GM21381 (cell line): Measurements from ENCODE around the gene OGFOD3.
A peak's percentile ranks its signal among the peaks of the same experiment; 100 is the strongest.

ENCODE experiments used
- ATAC-seq: cut with Tn5 transposase; IDR thresholded peaks from one replicate; pipeline ENCODE4 v1.9.1; 2021; ENCODE audit warnings: mild to moderate bottlenecking, moderate library complexity; ENCODE audit not compliant: unreplicated experiment

The OGFOD3 gene

DNA sequence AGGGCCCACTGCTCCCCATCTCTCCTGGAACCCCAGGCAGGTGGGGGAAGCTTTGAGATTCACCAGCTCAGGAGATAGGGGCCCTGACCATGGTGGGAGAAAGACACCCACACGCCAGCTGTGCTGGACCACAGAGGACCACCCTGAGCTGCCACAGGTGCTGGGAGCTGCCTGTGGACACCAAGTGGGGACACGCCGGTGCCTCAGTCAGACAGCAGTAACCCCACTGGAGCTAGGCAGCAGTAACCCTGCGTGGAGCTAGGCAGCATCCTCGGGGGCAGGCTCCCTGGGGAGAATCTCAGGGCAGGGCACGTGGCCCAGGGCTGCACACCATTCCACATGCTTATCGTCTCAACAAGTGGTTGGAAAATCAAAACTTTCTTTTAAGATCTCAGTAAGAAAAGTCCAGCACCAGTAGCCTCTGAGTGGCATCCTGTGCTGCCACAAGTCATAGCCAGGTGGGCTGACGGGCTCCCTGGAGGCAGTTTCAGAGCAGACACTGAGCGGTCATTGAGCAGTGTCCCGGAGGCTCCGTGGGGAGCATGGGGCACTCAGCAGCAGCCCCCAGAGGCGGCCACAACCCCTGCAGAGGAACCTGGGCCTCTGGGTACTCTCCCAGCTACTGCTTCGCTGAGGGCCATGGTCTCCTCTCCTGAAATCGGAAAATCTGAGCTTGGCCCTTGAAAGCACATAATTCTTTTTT is 8.2 kb downstream of the OGFOD3 start:
- ATAC-seq: no peak

DNA sequence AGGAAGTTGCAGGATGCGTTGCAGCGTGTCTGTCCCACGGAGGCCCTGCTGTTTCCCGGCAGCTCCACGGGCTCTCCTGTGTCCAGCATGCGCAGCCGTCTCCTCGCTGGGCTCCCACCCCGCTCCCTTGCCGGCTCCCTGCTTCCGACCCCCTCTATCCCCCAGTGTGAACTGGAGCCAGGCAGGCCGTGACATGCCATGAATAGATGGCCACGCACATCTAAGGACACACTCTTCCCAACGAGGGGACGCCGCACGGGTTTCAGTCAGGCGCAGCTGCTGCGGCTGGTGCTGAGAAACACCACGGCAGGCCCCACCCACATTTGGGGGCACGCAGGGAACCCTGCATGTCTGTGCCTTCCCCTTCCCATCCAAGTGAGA is 9.5 kb downstream of the OGFOD3 start:
- ATAC-seq: no peak

DNA sequence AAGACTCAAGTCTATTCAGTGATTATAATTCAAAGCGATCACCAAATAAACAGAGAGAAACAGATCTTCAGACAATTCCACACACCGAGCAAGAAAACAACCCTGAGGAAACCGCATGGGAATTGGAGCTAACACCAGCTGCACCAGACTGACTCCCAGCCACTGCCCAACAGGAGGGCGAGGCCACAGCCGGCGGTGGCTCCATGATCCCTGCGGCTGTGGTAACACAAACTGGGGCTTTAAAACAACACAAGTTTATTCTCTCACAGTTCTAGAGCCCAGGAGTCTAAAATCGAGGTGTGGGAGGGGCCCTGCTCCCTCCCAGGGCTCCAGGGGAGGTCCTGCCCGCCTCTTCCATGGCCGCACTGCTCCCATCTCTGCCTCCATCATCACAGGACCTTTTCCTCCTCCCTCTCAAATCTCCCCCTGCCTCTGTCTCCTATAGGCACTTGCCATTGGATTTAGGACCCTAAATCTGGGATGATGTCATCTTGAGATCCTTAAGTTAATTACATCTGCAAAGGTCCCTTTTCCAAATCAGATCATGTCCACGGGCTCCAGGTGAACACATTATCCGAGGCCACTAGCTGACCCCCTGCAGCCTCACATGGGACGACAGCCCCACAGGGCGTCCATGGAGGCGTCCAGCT is 10.0 kb downstream of the OGFOD3 start:
- ATAC-seq: no peak

DNA sequence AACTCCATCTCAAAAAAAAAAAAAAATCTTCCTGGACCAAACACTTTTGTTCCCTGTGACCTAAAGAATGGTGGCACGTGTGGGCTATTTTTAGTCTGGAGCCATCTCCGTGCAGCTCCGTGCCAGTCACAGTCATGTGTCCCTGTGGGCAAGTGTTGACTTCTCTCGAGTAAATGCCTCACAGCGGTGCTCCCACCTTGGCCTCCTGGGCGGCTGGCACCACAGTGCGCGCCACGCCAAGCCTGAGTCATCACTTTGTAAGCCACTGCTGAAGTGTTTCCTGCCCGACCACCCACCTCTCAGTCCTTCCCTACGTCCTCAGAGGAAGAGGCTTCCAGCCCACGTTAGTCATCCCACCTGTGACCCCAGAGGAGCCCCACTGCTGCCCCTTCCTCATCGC is 11.1 kb downstream of the OGFOD3 start:
- no peak for ATAC-seq

DNA sequence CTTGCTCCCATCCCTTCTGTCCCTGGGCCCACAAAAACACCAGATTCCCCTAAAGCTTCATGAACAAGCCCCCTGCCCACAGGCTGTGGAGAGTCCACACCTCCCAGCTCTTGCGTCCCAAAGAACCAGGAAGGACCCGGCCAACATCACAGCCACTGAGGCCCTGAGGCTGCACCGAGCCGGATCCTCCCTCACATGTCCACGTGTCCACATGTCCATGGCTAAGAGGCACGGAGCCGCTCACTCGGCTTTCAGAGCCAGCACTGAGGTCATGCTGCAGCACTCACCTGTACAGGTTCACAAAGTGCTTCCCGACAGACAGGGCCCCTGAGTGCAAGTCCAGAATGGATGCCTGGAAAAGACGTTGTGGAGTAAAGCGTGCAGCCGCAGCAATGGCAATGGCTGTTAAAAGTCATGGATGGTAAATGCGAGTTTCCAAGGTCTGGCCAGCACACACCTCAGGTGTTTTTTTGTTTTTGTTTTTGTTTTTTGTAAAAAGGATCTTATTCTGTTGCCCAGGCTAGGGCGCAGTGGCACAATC is 12.2 kb downstream of the OGFOD3 start:
- ATAC-seq: no peak

DNA sequence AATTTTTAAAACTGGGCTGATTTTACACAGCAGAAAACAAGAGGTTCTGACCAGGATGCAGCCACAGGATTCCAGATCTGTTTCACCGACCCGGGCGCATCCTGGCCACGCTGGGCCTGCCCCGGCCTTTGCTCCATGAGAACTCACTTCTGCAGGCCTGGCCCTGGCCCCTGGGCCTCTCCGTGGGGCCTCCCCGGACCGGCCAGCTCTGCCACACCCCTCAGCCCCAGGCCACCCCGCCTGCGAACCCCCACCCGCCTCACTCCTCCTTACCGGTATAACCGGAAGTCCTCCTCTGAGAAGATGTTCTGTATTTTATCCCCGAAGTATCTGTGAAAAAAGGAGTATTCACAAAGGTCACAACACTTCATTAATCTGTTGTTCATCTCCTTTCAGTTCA is 13.3 kb downstream of the OGFOD3 start:
- ATAC-seq: no peak

DNA sequence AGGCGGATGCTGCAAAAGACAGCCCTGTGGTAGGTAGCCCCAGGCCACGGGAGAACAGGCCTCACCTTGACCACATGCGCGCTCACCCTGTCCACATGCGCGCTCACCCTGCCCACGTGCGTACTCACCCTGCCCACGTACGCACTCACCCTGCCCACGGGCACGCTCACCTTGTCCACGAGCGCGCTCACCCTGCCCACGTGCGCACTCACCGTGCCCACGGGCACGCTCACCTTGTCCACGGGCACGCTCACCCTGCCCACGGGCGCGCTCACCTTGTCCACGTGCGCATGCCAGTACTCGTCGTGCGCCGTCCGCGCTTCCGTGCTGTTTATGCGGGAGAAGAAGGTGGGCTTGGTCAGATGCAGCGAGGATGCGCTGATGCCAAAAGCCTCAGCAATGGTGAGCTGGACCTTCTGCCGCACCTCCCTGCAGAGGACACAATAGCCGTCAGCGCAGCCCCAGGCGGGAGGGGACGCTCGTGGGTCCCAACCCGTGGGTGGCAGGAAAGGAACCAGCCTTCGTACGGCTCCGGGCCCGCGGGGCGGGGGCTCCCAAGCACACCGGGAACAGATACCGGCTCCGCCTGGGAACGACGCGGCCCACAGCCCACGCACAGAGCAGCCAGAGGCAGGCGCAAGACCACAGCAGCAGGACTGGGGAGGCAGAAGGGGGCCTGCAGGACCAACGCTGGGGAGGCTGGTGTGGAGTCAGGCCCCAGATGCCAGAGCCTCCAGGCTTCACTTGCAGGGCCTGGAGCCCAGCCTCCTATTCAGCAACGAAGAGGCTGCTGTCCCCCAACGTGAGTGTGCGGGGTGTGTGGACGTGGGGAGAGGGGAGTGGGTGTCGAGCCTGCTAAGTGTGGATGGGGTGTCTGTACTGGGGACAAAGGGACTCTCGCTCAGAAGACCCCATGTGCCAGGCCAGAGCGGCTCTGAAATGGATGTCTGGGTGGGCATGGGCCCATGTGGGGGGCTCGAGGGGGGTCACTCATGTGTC is 14.4 kb downstream of the OGFOD3 start:
- ATAC-seq: no peak

DNA sequence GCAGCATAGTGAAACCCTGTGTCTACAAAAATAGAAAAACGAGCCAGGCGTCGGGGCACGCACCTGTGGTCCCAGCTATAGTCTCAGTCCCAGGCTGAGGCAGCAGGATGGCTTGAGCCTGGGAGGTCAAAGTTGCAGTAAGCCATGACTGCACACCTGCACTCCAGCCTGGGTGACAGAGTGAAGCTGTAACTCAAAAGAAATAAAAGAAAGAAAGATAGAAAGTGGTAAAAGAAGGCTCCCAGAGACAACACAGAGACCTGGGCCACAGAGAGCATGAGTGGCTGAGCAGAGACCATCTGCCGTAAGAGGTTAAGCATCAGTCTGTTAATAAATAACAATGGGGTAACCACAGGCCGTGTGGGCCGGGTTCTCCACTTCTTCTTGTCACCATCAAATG is 15.5 kb downstream of the OGFOD3 start:
- peak; percentile 73 for ATAC-seq

DNA sequence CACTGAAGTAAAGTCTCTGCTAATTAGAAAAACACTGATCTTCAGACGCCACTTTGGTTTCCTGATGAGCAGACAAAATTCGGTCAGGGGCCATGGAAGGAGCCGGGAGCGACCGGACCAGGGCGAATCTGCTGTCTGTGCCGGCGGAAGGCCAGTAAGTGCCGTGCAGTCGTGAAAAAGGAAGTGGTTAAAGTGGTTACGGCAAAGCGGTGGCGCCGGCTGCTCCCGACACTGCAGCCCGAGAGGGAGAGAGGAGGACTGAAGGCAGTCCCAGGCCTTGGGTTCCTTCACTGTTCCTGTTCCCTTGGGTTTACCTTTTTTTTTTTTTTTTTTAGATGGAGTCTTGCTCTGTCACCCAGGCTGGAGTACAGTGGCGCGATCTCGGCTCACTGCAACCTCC is 17.6 kb downstream of the OGFOD3 start:
- ATAC-seq: no peak

DNA sequence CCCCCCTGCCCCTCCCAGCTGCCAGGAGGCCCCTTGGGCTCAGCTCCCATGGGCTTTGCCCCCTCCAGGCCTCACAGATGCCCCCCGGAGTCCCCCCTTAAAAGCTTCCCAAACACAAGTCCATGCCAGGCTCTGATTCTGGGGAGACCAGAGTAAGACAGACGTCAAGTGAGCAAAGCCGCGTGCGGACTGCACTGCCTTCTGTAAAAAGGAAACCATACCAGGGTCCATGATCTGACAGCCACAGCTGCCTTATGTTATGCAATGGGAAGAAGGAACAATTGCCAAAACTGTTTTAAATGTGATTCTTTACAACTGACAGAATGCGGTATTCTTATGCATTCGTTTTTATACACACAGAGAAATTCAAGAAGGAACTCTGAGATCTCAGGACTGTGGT is 18.2 kb downstream of the OGFOD3 start:
- ATAC-seq: no peak

DNA sequence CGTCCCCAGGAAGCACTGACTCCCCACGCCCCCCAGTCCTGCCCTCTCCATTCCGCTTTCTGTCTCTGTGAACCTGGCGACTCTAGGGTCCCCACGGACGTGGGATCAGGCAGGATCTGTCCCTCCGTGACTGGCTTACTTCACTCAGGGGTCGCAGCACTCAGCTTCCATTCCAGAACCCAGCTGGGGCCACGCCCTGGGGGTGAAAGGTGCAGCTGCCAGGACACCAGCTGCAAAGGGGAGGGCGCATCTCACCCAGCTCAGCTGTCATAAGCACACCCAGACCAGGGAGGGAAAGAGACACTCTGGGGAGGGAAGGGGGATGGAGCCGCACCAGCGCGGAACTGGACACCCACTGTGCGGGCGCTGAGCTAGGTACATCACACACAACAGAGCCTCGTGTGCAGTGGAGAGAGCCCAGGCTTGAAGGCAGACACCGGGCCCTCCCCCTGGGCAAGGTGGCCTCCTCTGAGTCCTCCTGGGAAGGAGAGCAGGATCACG is 18.7 kb downstream of the OGFOD3 start:
- ATAC-seq: no peak

DNA sequence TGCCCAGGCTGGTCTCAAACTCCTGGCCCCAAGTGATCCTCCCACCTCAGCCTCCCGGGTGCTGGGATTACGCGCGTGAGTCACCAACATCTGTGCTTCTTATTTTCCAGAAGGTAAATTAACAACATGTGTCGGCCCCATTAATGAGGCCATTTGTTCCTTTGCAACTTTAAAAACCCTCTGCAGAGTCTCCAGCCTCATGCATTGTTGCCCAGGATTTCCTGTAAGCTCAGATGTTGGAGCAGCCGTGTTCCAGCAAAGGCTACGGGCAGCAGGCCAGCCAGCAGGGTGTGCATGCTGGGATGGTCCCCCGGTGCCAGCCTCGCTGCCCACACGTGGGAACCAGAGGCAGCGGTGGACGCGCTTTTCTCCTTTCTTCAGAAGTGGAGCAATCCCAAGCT is 19.3 kb downstream of the OGFOD3 start:
- ATAC-seq: no peak

DNA sequence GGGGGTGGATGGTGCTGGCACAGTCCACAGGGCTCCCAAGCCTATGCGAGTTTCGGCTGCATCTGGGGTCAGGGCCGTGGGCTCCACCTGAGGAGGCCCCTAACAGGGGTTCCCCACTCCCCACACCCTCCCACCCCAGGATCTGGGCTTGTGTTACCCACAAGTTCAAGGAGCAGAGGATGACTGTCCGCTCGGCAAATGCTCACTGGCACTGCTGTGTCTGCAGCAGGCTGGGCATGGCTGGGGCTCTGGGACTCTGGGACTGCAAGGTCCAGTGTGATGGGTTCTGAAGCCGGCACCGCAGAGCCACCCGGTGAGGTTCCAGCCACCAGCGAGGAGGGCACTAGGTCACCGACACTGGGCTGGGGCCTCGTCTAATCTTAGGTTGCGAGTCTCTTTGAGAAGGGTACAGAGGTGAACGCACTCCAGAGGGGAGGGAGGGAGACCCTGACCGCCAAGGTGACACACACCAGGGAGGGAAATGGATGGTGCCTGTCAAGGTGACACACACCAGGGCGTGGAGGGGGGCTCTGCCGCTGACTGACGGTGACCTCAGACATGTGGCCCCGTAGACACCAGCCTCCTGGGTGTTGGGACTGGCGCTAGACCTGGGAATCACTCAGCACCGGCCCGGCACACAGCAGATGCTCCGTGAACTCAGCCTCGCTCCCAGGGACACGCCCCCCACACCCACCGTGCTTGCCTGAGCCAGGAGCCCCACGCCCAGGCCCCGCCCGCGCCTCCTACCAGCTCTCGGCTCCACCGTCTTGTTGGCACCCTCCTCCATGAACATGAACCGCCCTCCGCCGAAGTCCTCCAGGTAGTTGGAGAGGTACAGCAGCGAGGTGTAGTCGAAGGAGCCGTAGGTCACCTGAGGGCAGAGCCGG is 20.7 kb downstream of the OGFOD3 start:
- no peak for ATAC-seq

DNA sequence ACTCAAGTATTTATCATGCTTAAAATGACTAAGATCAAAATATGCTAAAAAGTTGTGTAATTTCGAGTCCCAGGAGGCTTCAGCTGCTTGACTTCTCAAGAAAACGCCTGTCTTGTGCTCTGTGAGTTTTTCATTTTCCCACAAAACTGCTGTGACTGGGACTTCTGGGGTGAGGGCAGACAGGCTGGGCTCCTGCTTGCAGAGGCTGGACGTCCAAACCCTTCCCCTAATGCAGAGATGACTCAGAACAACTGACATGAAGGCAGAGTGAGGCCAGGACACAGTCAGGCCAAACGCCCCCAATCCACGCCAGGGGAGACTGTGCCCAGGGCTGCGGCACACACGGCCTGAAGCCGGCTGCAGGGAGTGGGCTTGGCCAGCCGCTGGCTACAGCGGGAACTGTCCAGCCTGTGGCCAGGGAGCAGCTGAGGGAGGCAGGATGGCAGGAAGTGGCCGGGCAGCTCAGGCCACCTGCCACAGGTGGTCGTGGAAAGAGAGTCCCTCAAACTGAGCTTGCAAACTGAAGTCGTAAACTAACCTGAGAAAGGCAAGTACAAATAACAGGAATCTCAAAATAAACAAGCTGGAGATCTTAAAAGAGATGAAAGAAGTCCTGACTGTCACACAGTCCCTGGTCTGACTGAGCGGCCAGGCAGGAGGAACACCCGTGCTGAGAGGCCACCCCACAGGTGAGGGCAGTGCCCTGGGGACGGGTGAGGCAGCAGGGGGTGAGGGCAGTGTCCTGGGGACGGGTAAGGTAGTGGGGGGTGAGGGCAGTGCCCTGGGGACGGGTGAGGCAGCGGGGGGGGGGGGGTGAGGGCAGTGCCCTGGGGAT is 21.6 kb downstream of the OGFOD3 start:
- no peak for ATAC-seq

DNA sequence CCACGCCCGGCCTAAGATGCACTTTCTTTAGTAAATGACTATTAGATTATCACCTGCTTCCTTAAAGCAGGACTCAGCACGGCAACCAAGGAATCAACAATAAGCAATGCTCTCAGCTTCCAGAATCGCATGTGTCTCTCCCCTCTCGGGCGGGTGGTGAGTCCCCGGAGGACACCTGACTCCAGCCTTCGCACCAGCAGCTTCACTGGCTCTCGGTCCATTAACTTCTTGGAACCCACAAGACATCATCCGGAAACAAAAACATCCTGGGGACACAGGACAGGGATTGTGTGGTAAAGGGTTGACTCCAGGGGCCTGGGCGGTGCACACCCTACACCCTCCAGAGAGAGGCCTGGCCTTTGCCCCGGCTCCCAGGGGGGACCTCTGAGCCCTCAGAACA is 24.1 kb downstream of the OGFOD3 start:
- no peak for ATAC-seq

DNA sequence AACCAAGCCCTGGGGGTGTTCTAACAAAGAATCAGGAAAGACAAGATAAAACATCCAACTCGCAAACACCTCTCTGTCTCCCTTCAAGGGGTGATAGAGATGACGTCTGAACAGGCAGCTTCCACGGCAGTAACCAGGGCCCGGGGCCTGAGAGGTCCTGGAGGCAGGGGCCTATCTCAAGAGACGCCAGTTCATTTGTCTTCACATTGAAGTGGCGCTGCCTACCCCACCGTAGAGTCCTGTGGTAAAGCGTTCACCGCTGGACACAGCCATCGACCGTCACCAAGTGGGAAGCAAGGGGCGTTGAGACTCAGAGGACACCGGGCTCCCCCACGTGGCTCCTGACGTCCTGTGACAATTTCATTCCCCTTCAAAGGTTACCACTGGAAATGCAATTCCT is 25.4 kb downstream of the OGFOD3 start:
- ATAC-seq: no peak

DNA sequence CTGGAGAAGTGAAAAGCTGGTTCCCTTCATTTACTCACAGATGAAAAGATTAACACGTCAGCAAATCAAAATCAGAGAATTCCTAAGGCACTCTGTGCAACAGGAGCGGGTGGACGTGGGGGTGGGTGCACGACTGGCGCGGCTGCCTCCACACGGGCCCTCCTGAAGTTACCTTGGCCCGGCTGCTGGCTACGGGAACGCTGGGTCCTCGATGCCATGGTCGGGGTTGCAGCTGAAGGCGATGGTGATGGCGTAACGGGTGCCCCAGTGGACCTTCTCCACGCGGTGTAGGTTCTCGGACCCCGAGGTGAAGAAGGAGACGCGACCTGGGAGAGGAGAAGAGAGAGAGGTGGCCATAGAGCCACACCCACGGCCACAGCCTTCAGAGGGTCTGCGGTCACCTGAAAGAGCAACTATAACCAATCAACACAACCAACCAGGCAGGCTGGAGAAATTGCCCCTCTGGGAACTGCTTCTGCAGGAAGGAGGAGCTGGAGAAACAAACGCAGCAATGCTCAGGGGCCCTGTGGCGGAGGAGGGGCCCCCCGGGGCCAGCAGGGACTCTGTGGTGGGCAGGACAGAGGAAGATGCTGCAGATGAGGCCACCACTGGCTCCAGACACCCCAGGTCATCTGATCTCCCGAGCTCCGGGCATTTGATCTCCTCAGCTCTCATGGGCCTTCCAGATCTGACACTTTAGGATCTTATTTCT is 26.0 kb downstream of the OGFOD3 start:
- no peak for ATAC-seq

DNA sequence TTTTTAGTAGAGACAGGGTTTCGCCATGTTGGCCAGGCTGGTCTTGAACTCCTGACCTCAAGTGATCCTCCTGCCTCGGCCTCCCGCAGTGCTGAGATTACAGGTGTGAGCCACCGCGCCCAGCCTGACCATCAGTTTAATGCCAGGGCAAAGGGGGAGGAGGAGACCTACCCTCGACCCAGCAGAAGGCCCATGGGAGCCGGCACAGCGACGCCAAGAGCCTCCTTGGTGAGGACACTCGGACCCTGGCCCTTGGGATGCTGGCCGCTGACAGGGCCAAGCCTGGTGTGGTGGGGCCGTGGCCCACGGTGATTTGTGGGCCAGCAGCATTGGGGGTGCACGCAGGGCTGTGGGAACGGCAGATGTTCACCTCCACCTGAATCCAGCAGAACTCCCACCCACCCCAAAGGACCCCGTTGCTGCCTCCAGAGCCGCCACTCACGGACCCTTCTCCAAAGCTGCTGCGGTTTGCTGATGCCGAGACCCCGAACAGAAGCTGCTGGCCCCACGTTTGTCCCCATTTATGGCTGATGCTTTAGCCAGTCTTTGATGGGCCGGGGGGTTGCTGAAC is 26.8 kb downstream of the OGFOD3 start:
- no peak for ATAC-seq
